ENCODE results near the gene MYMK. TPM values are rescaled to one million over a fixed set of nuclear protein-coding genes. Genes with fewer than 3 reads are reported as not detected.
A peak's percentile ranks its signal among the peaks of the same experiment; 100 is the strongest.

The MYMK gene
- total RNA-seq, 2 donors from 2014 or later = not detected

DNA sequence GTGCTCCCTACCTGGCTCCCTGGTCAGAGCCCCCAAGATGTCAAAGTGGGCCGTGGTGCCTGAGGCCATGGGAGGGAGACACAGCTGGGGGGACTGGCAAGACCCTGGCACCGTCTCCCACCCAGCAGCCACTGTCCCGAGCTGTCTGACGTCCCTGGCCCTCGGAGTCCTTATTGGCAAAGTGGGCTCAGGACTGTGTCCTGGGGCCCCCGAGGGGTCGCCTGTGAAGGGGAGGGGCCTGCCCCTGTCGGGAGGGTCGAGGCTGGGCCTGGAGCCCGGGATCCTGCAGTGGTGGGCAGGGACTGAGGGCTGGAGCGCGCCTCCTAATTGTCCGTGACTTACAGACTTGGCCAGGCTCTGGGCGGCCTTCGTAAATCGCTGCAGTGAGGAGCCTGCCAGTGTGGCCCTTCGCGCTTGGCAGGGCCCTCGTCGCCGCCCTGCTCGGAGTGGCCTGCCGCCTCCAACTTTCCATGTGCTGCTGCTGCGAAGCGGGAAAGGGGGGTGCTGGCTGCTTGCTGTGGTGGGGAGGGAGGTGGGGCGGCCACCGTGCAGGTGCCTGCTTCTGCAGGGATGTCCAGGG lies 13.7 kb downstream of the MYMK start:
- Histone ChIP-seq H3K27me3 (ENCODE audit: control insufficient read depth, insufficient read depth, low read length, poor library complexity, severe bottlenecking) (no peaks in the 10 kb centered on the region), H3K27ac (ENCODE audit: low read depth, low read length) (no peak overlapping the region), H3K9me3 (ENCODE audit: control insufficient read depth, low read length) (no peaks in the 10 kb centered on the region), H3K36me3 (ENCODE audit: control insufficient read depth, insufficient read depth, low read length) (no peaks in the 10 kb centered on the region), H3K4me3 (ENCODE audit: low read length) (no peak overlapping the region), H3K9ac (ENCODE audit: extremely low read depth, low read length, poor library complexity, severe bottlenecking) (no peak overlapping the region), H3K4me1 (ENCODE audit: control insufficient read depth, insufficient read depth, low read length) (peaks cover 5% of the 10 kb centered on the region)
- 86 to 92% methylated on average over 12 to 27 of the region's 27 CpGs for WGBS, 2 experiments (ENCODE audit: insufficient coverage in 1 of 2, insufficient read length in 1 of 2)
- Mint-ChIP-seq H3K36me3 (ENCODE audit: low read depth) (no peaks in the 10 kb centered on the region), H3K27ac (no peak overlapping the region), H3K4me3 (no peak overlapping the region), H3K9me3 (no peaks in the 10 kb centered on the region), H3K27me3 (ENCODE audit: insufficient read depth) (no peaks in the 10 kb centered on the region), H3K4me1 (peaks cover 8% of the 10 kb centered on the region)
- TF ChIP-seq, protein P1, sequence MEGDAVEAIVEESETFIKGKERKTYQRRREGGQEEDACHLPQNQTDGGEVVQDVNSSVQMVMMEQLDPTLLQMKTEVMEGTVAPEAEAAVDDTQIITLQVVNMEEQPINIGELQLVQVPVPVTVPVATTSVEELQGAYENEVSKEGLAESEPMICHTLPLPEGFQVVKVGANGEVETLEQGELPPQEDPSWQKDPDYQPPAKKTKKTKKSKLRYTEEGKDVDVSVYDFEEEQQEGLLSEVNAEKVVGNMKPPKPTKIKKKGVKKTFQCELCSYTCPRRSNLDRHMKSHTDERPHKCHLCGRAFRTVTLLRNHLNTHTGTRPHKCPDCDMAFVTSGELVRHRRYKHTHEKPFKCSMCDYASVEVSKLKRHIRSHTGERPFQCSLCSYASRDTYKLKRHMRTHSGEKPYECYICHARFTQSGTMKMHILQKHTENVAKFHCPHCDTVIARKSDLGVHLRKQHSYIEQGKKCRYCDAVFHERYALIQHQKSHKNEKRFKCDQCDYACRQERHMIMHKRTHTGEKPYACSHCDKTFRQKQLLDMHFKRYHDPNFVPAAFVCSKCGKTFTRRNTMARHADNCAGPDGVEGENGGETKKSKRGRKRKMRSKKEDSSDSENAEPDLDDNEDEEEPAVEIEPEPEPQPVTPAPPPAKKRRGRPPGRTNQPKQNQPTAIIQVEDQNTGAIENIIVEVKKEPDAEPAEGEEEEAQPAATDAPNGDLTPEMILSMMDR (conservative IDR thresholded peaks at IDR 0.05) = no peak
- no peak for DNase-seq

DNA sequence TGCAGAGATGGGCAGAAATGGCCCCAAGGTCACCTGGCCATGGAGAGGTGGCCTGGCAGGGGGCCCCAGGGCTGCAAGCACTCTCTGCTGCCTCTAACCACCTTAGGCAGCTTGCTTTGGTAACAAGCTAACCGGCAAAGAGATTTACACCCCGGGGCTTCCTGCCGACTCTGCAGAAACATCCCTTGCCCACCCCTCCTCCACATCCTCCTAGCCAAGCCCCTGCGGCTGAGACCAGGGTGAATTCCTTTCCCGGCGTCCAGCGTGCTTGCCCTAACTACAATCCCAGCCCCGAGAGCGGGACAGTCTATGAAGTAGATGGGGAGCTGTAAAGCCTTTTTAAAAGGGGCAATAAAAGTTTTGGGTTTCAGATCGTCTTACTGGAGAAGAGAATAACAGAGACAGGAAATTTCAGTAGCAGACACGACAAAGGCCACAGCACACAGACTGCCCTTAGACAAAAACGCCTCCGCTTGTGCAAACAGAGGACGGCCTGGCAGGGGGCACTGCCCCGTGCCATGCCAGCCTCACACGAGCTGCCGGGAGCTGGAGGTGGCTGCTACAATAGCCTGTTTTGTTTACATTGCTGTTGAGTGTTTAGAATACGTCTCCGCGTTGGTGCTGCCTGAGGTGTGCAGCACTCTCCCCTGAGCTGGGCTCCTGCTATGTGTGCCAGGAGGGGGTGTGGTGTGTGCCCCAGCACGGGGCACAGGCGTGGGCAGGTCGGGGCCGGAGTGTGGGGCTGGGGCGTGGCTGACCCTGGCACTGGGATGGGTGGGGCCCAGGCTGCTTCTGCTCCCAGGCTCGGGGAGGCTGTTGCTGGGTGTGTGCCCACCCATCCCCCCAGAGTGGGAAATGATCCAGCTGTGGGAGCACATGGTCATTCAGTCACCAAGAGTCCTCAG lies 15.3 kb downstream of the MYMK start:
- peak; percentile 91 for DNase-seq
- H3K4me1 ChIP-seq (ENCODE audit: control insufficient read depth, insufficient read depth, low read length) = peaks cover 5% of the 10 kb centered on the region
- peak overlapping the region; percentile 56 for H3K4me3 ChIP-seq (ENCODE audit: low read length)
- Mint-ChIP-seq H3K27ac (peak overlapping the region; percentile 44), H3K9me3 (no peaks in the 10 kb centered on the region), H3K4me1 (peaks cover 8% of the 10 kb centered on the region), H3K4me3 (no peak overlapping the region), H3K27me3 (ENCODE audit: insufficient read depth) (no peaks in the 10 kb centered on the region), H3K36me3 (ENCODE audit: low read depth) (no peaks in the 10 kb centered on the region)
- TF ChIP-seq, protein P1 (conservative IDR thresholded peaks at IDR 0.05) = no peak
- WGBS, 2 experiments (ENCODE audit: insufficient coverage in 1 of 2, insufficient read length in 1 of 2) = 33 to 35% methylated on average over 3 to 26 of the region's 26 CpGs
- H3K27ac ChIP-seq (ENCODE audit: low read depth, low read length) = peak overlapping the region; percentile 53
- H3K9me3 ChIP-seq (ENCODE audit: control insufficient read depth, low read length) = no peaks in the 10 kb centered on the region
- H3K36me3 ChIP-seq (ENCODE audit: control insufficient read depth, insufficient read depth, low read length) = no peaks in the 10 kb centered on the region
- no peak overlapping the region for H3K9ac ChIP-seq (ENCODE audit: extremely low read depth, low read length, poor library complexity, severe bottlenecking)
- H3K27me3 ChIP-seq (ENCODE audit: control insufficient read depth, insufficient read depth, low read length, poor library complexity, severe bottlenecking) = no peaks in the 10 kb centered on the region

DNA sequence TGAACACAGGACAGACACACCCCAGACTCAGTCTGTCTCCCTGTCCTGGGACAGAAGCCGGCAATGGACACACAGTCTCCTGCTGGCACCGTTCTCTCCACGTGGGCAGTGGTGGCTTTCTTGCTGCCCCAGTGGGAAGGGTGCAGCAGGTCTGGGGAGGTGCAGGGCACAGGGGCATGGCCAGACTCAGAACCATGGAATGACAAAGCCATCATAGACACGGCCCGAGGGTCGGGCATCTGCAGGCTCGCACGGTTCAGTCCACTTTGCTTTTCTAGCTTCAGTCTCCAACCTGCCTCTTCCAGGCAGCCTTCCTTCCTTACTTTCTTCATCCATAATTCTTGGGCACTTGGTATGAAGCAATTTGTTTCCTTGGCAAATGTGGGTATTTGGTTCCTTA lies 16.7 kb downstream of the MYMK start:
- no peaks in the 10 kb centered on the region for H3K36me3 ChIP-seq (ENCODE audit: control insufficient read depth, insufficient read depth, low read length)
- H3K27ac ChIP-seq (ENCODE audit: low read depth, low read length) = no peak overlapping the region
- no peaks in the 10 kb centered on the region for H3K36me3 Mint-ChIP-seq (ENCODE audit: low read depth)
- no peak overlapping the region for H3K9ac ChIP-seq (ENCODE audit: extremely low read depth, low read length, poor library complexity, severe bottlenecking)
- no peak for DNase-seq
- no peak overlapping the region for H3K4me3 Mint-ChIP-seq
- H3K27me3 Mint-ChIP-seq (ENCODE audit: insufficient read depth) = no peaks in the 10 kb centered on the region
- H3K27me3 ChIP-seq (ENCODE audit: control insufficient read depth, insufficient read depth, low read length, poor library complexity, severe bottlenecking) = no peaks in the 10 kb centered on the region
- TF ChIP-seq, protein P1 (conservative IDR thresholded peaks at IDR 0.05) = no peak
- H3K4me1 Mint-ChIP-seq = peaks cover 8% of the 10 kb centered on the region
- H3K27ac Mint-ChIP-seq = no peak overlapping the region
- no peak overlapping the region for H3K4me3 ChIP-seq (ENCODE audit: low read length)
- H3K9me3 ChIP-seq (ENCODE audit: control insufficient read depth, low read length) = no peaks in the 10 kb centered on the region
- peaks cover 5% of the 10 kb centered on the region for H3K4me1 ChIP-seq (ENCODE audit: control insufficient read depth, insufficient read depth, low read length)
- 94 to 96% methylated on average over 8 of the region's 8 CpGs for WGBS, 2 experiments (ENCODE audit: insufficient coverage in 1 of 2, insufficient read length in 1 of 2)
- peaks cover 9% of the 10 kb centered on the region for H3K9me3 Mint-ChIP-seq
